ENCODE results near the gene DCN.

Gene DCN

DNA sequence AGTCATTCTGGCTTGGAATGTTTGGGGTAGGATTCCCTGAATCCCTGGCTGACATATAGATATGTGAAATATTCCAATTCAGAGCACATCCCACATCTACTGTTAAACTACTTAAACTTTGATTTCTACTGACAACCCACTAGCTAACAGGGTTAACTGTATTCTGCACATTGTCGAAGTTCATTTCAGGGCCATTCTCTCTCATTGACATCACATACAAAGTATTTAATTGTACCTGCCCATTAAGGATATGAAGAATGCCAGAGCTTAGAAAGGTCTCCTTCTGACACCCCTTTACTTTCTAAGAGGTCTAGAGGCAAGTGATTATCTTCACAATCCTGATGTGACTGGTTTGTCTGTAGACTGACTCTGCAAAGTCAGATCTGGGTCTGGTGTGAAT, 2.8 kb upstream of the DCN start:
- DNase-seq, result no peak

DNA sequence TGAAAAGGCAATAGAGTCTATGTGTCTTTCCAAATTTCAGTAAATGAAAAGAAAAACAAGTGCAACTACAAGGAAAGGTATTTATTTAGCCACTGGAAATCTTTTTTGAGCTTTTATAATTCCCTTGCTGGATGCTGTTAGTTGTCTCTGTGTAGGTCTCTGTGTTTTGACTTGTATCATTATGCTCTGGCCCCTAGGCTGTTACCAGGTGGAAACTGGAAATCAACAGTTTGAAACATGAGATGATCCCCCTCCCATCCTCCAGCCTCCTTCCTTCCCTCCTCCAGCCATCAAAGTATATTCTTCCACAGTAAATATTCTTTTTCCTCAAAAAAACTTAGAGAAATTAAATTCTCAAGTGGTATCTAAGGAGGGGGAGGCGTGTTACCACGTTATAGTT, 934 bp upstream of the DCN start:
- DNase-seq, result no peak

DNA sequence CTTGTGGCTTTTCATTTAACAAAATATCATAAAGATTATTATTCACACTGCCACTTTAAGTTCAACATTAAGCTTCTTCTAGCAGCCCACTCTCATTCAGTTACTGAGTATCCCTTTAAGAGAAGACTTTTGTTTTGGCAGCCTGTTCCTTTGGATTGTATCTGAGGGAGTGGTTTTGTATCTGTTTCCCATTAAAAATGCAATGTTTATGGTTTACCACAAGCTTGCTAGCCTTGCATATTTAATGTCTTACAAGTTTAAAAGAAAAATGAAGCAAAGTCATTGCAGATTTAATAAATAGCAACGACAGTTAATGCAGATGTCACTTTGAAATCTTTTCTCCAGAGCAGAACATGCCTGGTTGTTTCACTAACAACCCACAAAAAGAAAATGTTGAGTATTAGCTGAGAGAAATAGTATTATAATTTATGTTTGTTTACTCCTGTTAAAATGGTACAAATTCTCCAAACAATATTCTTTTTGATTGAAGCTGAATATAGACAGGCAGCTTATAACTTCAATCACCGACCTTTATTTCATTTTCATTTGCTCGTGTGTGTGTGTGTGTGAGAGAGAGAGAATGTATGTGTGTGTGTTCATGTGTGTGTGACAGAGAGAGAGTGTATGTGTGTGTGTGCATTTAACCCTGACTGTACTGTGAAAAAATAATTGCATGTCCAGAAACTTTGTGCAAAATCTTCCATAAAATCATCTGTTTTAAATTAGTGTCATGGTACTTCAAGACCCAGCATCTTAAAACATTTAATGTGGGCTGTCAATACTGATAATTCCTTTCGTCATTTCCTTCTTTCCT, 1.8 kb downstream of the DCN start:
- no peak for DNase-seq

DNA sequence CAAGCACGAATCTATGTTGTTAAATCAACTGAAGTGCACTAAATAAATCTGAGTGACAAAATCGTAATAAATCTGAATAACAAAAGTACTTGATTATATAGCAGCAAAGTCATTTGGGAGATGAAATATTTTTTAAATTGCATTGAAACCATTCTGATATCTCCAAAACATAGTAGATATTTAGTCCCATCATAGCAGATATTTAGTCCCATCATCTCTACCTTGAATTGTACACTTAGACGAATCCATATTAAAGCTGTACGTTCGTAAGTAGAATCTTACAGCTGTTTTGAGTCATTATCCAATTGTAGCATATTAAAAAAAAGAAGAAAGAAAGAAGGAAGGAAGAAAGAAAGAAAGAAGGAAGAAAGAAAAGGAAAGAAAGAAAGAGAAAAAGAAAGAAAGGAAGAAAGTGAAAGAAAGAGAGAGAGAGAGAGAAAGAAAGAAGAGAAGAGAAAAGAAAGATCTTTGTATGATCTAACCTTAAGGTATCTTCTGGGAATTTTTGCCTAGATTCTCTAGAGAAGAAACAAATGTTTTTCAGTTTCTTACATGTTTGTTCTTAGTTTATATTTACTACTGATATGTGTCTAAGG, 2.6 kb downstream of the DCN start:
- no peak for DNase-seq

DNA sequence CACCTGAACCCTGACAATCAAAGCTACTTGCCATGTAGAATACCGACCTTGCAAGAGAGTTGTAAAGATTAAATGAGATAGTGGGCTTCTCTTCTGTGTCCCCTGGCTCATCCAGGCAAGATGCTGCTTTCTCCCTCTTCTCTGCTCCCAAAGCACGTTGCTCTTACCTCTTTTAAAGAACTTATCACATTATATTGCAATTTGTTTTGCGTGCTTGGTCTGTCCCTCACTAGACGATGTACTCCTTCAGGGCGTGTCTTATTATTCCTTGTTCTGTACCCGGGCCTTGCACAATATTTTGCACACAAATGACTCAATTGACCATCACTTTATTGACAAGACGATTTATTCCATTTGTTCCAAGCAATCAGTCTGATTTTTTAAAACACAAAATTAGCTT, 3.3 kb downstream of the DCN start:
- no peak for DNase-seq

DNA sequence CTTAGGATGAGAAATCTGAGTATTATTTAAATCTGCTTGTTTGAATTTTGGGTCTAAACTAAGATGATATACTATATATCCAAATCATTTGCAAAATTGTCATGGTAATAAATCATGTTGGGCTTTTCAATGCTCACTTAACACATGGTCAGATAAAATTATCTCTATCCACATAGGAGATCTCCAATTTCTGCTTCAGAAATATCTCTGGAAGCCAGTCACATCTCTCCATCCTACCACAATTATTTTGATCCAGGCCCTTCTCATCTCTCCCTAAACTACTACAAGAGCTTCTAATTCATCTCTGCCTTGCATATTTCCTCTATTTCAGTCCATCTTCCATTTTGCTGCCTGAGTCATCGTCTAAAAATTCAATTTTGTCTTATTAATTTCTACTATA, 3.8 kb downstream of the DCN start:
- no peak for DNase-seq

DNA sequence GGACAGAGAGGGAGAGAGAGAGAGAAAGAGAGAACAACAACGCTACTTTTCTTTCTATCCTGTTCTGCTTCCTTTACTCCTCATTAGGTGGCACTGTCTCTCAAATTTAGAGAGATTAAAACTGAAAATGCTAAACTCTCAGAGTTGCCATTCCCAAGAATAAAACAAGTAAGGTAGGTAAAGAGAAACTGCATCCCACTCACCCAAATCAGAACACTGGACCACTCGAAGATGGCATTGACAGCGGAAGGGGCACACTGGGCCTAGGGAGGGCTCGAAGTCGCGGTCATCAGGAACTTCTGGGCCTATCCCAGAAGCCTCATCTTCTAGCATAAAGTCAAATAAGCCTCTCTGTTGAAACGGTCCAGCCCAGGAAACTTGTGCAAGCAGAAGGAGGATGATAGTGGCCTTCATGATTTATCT, 4.5 kb downstream of the DCN start:
- no peak for DNase-seq

DNA sequence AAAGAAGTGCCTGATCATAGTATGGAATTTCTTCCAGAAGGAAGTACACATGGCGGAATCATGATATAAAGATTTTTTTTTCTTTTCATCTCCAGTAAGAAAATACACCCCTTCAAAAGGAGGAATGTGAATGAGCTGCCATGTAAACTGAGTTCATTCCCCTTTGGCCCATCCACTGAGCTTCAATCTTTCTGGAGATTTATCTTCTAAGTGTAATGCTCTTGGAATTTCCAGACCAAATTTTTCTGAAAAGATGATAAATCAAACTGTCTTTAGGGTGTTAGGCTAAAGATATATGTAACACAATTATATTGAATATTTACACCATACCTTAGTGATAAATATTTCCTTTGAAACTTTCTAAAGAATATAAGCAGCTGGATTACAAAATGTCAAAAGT, 5.2 kb downstream of the DCN start:
- no peak for DNase-seq

DNA sequence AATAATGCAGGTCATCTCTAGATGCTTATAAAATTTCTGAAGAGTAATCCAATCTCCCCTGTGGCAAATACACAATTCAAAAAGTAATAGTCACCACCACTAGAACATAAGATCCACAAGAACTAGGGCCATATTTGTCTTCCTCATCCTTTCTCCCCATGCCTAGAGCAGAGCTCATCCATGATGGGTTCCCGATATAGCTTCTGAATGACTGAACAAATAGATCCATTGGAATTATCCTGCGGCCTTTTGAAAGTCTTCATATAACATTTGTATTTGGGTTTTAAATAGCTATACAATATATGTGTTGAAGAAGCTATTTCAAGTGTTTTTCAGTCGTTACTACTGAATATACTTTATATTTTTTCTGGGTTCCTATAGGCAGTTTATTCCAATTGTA, 5.7 kb downstream of the DCN start:
- no peak for DNase-seq

DNA sequence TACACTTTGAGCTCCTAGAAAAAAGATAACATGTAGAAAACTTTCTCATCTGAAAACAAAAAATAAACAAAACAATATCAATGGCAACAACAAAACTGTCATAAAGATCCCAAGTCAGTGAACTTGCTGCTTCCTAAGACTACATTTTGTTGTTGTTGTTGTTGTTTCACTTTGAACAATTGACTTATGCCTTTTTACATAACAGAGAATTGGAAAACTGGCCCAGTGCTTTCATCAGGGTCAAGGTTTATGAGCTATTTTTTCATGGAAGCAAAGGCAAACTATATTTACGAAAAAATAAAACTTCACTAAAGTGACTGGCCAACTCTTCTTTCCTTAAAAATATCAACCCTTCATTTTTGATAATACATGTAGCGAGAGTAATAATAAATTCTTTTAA, 6.3 kb downstream of the DCN start:
- DNase-seq, result no peak

DNA sequence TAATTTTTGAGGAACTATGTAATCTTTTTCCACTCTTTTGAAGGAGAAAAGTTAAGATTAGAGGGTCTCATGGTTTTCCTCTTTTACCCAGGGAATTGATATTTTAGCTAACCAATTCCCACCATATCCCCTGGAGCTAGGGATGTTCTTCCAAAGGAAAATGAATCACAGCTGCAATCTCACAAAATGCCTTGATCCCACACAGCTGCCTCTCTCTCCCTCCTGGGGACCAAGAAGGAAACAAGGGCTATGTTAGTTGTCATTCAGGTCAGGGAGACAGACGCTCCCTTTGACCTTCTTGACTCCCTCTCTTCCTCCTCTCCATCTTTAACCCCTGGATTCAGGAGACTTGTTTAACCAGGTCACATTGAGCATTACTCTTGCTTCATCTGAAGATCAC, 9.5 kb downstream of the DCN start:
- DNase-seq, result no peak

DNA sequence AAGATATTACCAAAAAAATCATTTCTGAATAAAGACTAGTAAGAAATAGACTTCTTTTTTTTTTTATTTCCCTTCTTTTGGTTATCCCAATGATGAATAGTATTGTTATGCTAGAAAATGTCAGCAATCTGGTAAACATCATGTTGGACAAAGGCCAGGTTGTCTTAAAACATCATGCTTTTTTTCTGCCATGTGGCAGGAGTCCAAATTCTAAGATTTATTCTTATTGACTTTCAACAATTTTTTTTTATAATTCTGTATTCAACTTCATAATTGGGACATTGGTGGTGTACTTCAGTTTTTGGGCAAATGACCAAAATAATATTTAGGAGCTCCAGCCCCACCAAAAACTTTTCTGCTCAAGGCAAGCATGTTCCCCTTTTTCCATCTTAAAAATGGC, 10.5 kb downstream of the DCN start:
- no peak for DNase-seq

DNA sequence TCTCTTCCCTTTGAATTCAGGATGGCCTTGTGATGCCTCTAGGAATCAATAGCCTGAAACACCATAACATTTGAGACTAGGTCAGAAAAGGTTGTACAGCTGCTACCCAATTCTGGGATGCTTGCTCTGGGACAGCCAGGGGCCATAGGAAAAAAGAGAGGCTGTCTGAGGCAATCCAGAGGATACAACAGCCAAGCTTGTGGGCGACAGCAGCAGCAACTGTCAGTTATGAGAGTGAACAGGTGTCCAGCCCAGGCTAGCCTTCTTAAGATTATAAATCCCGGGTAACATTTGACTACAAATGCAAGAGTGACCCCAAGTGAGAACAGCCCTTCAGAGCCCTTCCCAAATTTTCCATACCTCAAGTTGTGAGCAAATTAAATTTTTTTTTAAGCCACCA, 11.1 kb downstream of the DCN start:
- no peak for DNase-seq

DNA sequence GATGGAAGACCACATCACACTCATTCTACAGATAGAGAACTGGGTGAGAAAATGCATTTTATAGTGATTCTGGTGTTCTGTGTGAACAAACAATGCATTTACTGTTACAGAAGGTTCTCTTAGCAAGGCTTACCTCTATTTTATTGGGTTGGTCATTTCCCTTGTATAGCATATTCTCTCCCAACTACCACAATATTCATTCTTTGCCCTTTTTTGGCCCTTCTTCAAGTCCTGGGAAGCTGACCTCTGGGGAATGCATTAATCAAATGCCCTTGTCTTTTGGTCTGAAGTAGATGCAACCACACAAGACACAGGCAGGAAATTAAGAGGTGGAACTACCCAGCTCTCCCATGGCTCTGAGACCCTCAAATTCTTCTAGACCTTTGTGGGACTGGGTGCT, 19.5 kb downstream of the DCN start:
- no peak for DNase-seq

DNA sequence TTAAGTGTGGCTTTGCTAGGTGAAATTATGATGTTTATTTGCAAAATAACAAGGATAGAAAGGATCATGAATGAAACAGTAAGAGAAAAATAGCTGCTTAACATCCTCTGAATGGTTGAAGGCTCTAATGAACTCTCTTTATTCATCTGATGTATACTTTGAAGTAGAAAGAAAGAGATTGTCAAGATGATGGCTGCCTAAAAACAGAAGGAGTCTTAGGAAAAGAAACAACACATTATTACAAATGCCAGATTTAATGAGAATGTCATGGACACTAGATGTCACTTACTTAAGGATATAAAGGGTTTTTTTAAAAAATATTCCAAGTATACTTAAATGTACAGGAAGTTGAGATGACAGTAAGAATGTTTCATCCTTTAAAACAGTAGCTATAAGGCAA, 21.6 kb downstream of the DCN start:
- DNase-seq, result no peak

DNA sequence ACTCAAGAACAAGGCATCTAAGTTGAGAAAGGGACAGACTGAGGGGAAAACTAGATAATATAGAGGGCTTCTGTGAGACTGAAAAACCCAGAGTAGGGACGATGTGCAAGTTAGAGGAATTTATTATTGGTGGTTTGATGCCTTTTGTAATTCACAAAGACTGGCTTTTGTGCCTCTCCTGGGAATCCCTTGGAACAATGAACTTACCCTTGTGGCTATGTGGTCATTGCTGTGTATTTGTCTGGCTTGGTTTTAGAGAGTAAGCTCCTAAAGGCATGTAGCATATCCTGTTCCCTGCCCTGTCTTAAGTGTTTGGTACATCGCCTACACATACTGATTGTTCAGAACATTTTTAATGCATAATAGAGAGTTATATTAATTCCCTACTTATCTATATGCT, 26.6 kb downstream of the DCN start:
- DNase-seq, result no peak

DNA sequence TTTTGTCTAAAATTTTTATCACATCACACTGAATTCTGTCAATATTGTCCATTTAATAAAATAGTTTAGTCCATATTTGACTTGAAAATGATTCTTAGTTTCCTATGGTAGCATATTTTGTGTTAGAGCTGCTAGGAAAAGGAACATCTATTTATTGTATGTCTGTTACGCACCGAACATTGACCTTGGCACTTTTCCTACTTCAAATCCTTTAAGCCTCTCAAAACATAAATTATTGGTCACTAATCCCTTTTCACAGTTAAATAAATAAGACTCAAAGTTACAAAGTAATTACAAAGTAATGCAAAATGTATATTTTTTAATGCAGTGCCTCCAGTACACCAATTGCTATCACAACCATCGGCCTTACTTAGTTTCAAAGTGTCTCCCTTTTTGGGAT, 28.5 kb downstream of the DCN start:
- no peak for DNase-seq

DNA sequence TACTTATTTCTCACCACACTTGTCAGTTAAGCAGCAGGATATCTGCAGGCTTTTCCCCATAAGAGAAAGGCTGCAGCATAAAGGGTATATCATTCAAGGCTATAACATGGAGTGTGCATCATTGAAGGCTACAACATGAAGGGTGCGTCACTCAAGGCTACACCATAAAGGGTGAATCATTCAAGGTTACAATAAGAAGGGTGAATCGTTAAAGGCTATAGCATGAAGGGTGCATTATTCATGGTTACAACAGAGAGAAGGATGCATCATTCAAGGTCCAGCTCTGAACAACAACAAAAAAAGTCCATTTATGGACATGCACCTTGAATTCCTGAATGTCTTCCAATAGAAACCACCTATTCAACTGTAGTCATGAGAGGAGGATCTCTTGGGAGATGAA, 38.6 kb downstream of the DCN start:
- DNase-seq, result no peak

DNA sequence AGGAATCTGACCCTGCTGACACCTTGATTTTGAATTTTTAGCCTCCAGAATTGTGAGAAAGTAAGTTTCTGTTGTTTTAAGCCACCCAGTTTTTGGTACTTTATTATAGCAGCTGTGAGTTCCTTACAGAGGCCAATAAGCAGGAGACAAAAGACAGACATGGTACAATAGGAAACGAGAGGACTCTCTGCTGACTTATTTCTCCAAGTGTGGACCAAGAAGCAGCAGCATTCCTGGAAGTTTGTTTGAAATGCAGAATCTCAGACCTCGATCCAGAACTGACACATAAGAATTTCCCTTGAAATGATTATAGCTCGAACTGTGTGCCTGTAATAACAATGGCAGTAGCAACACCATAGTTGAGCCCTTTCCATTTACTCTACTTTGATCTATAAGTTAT, 39.4 kb downstream of the DCN start:
- no peak for DNase-seq

DNA sequence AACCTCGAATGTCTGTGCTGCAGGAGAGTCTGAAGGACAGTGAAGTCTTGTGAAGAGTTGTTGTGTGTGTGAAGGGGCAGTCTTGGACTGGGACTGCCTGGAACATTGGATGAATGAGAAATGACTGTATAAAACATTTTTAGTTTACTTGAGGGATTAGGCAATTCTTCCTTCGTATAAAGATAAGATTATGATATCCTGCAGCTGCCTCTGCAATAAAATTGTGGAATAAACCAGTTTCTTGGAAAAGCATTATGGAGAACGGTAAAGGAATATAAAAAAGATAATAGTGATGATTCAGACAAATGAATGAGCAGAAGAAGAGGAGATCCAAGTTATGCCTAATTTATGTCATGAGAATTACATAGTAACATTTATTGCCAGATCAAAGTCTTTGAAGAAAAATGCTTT, 40.4 kb downstream of the DCN start:
- DNase-seq, result no peak

DNA sequence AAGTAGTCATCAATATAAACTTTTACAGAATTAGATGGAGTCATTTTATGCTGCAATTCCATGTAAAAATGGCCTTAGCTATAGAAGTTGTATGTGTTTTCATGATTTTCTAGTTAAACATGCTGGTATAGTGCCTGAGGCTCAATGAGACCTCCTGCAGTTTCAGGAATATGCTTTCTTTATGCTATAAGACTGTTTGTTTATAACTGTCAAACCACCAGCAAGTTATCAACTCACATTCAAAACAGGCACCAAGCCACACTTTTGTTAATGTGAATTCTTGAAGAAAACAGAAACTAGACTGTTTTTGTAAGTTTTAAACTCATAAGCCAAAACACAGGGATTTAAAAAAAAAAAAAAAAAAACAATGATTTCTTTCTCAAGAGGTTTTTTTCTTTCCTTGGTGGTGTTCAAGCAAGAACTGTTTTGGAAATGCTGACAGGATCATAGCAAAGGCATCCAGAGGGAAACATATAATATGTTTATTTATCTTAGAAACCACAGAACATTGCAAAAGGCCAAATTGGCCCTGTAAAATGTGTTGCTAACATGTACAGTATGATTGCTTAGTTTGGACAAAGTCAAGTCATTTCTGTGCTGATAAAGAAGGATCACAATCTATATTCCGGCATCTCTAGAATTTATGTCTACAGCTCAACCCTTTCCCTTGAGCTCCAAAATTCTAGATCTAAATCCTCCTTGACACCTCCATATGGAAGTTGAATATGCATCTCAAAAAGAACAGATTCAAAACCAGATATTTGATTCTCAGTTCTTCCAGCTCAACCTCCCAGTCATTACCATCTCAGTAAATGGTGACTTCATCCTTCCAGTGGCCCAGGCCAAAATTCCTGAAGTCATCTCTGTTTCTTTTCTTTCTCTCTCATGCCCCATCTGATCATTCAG, 42.3 kb downstream of the DCN start:
- no peak for DNase-seq

DNA sequence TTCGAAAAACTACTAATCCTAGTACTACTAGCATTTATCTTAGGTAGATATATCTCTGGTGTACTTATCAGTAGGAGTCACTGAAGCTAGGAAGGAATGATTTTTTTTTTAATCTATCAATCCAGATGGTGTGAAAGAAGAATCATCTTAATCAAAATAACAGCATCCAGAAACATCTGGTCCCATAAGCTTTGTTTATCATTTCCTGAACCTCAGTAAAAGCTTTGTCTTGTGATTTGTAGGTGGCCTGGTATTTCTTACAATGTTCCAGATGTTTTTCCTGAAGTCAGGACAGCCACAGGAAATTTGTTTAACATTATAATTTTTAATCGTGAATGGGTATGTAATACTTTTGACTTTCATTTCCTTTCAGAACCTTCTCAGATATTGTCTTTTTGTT, 43.3 kb downstream of the DCN start:
- no peak for DNase-seq

DNA sequence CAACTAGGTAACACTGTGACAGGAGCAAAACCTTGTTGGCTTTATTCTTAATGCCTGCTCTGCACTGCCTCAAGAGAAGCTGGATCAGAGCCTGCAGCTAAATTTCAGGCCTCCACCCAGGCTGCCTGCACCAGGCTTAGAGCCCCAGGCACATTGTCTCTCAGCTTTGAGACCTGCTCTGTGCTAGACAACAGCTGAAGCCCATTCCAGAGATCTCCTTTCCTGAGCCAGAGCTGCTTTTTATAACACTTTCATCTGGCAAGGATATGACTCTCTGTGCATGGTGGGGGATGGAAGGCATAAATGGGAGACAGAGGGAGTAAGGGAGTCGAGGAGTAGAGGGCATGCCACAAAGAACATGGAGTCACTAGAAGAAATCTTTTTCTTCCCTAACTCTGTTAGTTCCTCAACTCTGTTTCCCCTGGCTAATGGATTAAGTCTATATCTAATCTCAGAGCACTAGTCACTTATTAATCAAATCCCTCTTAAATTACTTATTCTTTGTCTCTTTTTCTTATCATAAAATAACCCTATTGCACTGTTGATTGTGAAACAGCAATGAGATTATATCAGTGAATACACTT, 44.2 kb downstream of the DCN start:
- DNase-seq, result no peak

DNA sequence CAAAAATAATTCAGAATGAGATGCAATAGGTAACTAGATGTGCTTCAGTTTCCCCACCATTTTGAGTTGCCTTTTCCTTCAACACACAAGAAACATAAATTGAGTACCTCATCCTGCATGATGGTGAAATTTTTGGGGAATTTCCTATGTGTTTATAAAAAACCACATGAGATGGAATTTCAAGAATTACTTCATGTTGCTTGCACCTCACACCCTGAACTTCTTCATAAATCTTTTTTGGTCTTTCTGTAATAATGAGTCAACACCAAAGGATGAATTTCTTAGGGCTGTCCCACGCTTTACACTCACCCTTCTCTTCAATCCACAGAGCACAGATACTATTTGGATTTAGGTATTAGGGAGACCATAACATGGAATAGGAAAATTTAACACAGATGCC, 48.7 kb downstream of the DCN start:
- DNase-seq, result no peak
